ENCODE results near the gene S100B. TPM values are rescaled to one million over a fixed set of nuclear protein-coding genes. Genes with fewer than 3 reads are reported as not detected.

The S100B gene
- total RNA-seq, 1 donor from 2014 or later, result 3.0 TPM

- DNase-seq (ENCODE audit: low spot score), result no peak
Observed at GRCh38 chr21:46627726-46628125, 22.8 kb upstream of the S100B start.

- DNase-seq (ENCODE audit: low spot score), result no peak
Observed at GRCh38 chr21:46626975-46627501, 22.2 kb upstream of the S100B start.

GRCh38 chr21:46626536-46626935 lies 21.7 kb upstream of the S100B start:
- DNase-seq (ENCODE audit: low spot score), result no peak

- no peak for DNase-seq (ENCODE audit: low spot score)
Observed at GRCh38 chr21:46625759-46626158, 20.9 kb upstream of the S100B start.

GRCh38 chr21:46624050-46624449 lies 19.2 kb upstream of the S100B start:
- no peak for DNase-seq (ENCODE audit: low spot score)

GRCh38 chr21:46622226-46622625 lies 17.3 kb upstream of the S100B start:
- DNase-seq (ENCODE audit: low spot score), result no peak

GRCh38 chr21:46621457-46622182 lies 16.7 kb upstream of the S100B start:
- DNase-seq (ENCODE audit: low spot score), result no peak

- no peak for DNase-seq (ENCODE audit: low spot score)
Observed at GRCh38 chr21:46620846-46621245, 16.0 kb upstream of the S100B start.

GRCh38 chr21:46619846-46620245 lies 15.0 kb upstream of the S100B start:
- DNase-seq (ENCODE audit: low spot score), result no peak

GRCh38 chr21:46618738-46619379 lies 14.0 kb upstream of the S100B start:
- DNase-seq (ENCODE audit: low spot score), result no peak

GRCh38 chr21:46617267-46618051 lies 12.6 kb upstream of the S100B start:
- DNase-seq (ENCODE audit: low spot score), result no peak

GRCh38 chr21:46616656-46617055 lies 11.8 kb upstream of the S100B start:
- no peak for DNase-seq (ENCODE audit: low spot score)

- no peak for DNase-seq (ENCODE audit: low spot score)
Observed at GRCh38 chr21:46616050-46616449, 11.2 kb upstream of the S100B start.

- no peak for DNase-seq (ENCODE audit: low spot score)
Observed at GRCh38 chr21:46613391-46613790, 8.5 kb upstream of the S100B start.

GRCh38 chr21:46610018-46610701 lies 5.3 kb upstream of the S100B start:
- no peak for DNase-seq (ENCODE audit: low spot score)

GRCh38 chr21:46608672-46609111 lies 3.8 kb upstream of the S100B start:
- no peak for DNase-seq (ENCODE audit: low spot score)

GRCh38 chr21:46607636-46608035 lies 2.8 kb upstream of the S100B start:
- DNase-seq (ENCODE audit: low spot score), result no peak

- no peak for DNase-seq (ENCODE audit: low spot score)
Observed at GRCh38 chr21:46606427-46606813, 1.5 kb upstream of the S100B start.

GRCh38 chr21:46605767-46606426 lies 1.0 kb upstream of the S100B start:
- DNase-seq (ENCODE audit: low spot score), result no peak

- DNase-seq (ENCODE audit: low spot score), result no peak
Observed at GRCh38 chr21:46604329-46604974, 430 bp downstream of the S100B start.

GRCh38 chr21:46603228-46603627 lies 1.7 kb downstream of the S100B start:
- DNase-seq (ENCODE audit: low spot score), result no peak
